Endodermal cell (in vitro differentiated cells): ENCODE measurements around the gene SCYL2. TPM values are rescaled to one million over a fixed set of nuclear protein-coding genes. Genes with fewer than 3 reads are reported as not detected.

Source experiments
- DNase-seq: peaks from one replicate; pipeline ENCODE4 v3.0.0-alpha.2; 2017
- H3K27ac ChIP-seq: 2 replicates; pipeline ENCODE4 v1.5.1; 2013; ENCODE audit warnings: mild to moderate bottlenecking, low read depth, low read length, moderate library complexity
- H3K27me3 ChIP-seq: 2 replicates; pipeline ENCODE4 v1.6.1; 2013; ENCODE audit warnings: mild to moderate bottlenecking, low read length, moderate library complexity; ENCODE audit not compliant: insufficient read depth, control insufficient read depth, poor library complexity, severe bottlenecking
- H3K36me3 ChIP-seq: 2 replicates; pipeline ENCODE4 v1.7.0; 2013; ENCODE audit warnings: mild to moderate bottlenecking, low read length, moderate library complexity; ENCODE audit not compliant: control insufficient read depth, insufficient read depth
- H3K4me1 ChIP-seq: one replicate; pipeline ENCODE4 v1.7.0; 2013; ENCODE audit warnings: low read length; ENCODE audit not compliant: control insufficient read depth, insufficient read depth
- H3K4me3 ChIP-seq: 2 replicates; pipeline ENCODE4 v1.5.1; 2013; ENCODE audit warnings: mild to moderate bottlenecking, low read length, moderate library complexity
- H3K9ac ChIP-seq: 2 replicates; pipeline ENCODE4 v1.6.1; 2013; ENCODE audit warnings: mild to moderate bottlenecking, low read length, moderate library complexity; ENCODE audit not compliant: poor library complexity, severe bottlenecking; ENCODE audit errors: extremely low read depth
- H3K9me3 ChIP-seq: 2 replicates; pipeline ENCODE4 v1.6.1; 2013; ENCODE audit warnings: mild to moderate bottlenecking, low read length, moderate library complexity; ENCODE audit not compliant: control insufficient read depth
- H3K27ac Mint-ChIP-seq: 2 replicates; pipeline ENCODE4 v1.8.0; 2020; ENCODE audit warnings: mixed read lengths
- H3K27me3 Mint-ChIP-seq: 2 replicates; pipeline ENCODE4 v1.8.0; 2021; ENCODE audit warnings: mild to moderate bottlenecking, mixed read lengths; ENCODE audit not compliant: insufficient read depth
- H3K36me3 Mint-ChIP-seq: 2 replicates; pipeline ENCODE4 v1.8.0; 2020; ENCODE audit warnings: low read depth, mixed read lengths
- H3K4me1 Mint-ChIP-seq: 2 replicates; pipeline ENCODE4 v1.8.0; 2020; ENCODE audit warnings: mixed read lengths
- H3K4me3 Mint-ChIP-seq: 2 replicates; pipeline ENCODE4 v1.8.0; 2020; ENCODE audit warnings: mild to moderate bottlenecking, moderate library complexity, mixed read lengths
- H3K9me3 Mint-ChIP-seq: 2 replicates; pipeline ENCODE4 v1.8.0; 2020; ENCODE audit warnings: mild to moderate bottlenecking, mixed read lengths
- CTCF ChIP-seq: fragments of 200-600 bp; sonication (generic); conservative IDR thresholded peaks from 2 replicates; pipeline ENCODE4 v1.5.0; 2021; ENCODE audit warnings: antibody characterized with exemption, mild to moderate bottlenecking
- WGBS, 2 experiments: methylation state at CpG; one replicate each; pipeline versions ENCODE4 v1.1.5 to v1.1.7; 2013; ENCODE audit warnings: missing lambda C conversion rate in 2 of 2, mixed read lengths in 1 of 2; ENCODE audit not compliant: insufficient coverage in 1 of 2, insufficient read length in 1 of 2; 5-methylcytosine and 5-hydroxymethylcytosine counted together
- total RNA-seq, 2 donors: library from RNA; stranded (reverse); fragmentation: NEBNext Ultra II Directional in 1 of 2; extraction: Animal tissue kit (Norgen Biotek cat#: 25700) in 1 of 2; gene quantifications; 2 replicates in 1 of 2; 3 replicates in 1 of 2; pipeline ENCODE4 v1.2.1, GENCODE V29; 2021

Gene SCYL2
- total RNA-seq, 2 donors from 2014 or later: 54.5 to 59.6 TPM

GRCh38 chr12:100253437-100253836, 13.5 kb upstream of the SCYL2 start:
- no peak for DNase-seq
- H3K9ac ChIP-seq: no peak overlapping the region
- no peak overlapping the region for H3K4me3 ChIP-seq
- no peak overlapping the region for H3K27ac Mint-ChIP-seq
- no peak for TF ChIP-seq CTCF
- H3K4me1 ChIP-seq: no peaks in the 10 kb centered on the region
- no peaks in the 10 kb centered on the region for H3K27me3 ChIP-seq
- peaks cover 3% of the 10 kb centered on the region for H3K36me3 Mint-ChIP-seq
- H3K9me3 Mint-ChIP-seq: no peaks in the 10 kb centered on the region
- 95 to 100% methylated on average over 1 of the region's 1 CpG for WGBS, 2 experiments
- H3K9me3 ChIP-seq: no peaks in the 10 kb centered on the region
- no peaks in the 10 kb centered on the region for H3K36me3 ChIP-seq
- H3K27ac ChIP-seq: no peak overlapping the region
- no peak overlapping the region for H3K4me3 Mint-ChIP-seq
- H3K4me1 Mint-ChIP-seq: peaks cover 12% of the 10 kb centered on the region
- H3K27me3 Mint-ChIP-seq: no peaks in the 10 kb centered on the region

DNA sequence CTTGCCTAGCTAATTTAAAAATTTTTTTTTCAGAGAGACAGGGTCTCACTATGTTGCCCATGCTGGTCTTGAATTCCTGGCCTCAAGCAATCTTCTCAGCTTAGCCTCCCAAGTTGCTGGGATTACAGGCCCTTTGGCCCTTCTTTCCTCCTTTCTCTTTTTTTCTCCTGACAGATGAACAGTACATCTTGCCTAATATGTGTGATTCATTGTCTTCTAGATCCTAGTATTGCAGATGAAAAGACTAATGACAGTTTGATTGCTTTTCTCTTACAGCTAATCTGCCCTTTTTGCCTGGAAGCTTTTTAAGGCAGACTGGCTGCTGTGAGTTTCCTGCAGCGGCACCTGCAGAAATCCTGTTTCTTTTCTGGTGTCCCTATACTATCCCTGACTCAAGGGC, 12.1 kb upstream of the SCYL2 start:
- H3K27ac ChIP-seq: no peak overlapping the region
- H3K27ac Mint-ChIP-seq: no peak overlapping the region
- no peaks in the 10 kb centered on the region for H3K4me1 ChIP-seq
- peaks cover 3% of the 10 kb centered on the region for H3K36me3 Mint-ChIP-seq
- peaks cover 9% of the 10 kb centered on the region for H3K4me1 Mint-ChIP-seq
- H3K4me3 Mint-ChIP-seq: no peak overlapping the region
- H3K27me3 Mint-ChIP-seq: no peaks in the 10 kb centered on the region
- DNase-seq: no peak
- no peaks in the 10 kb centered on the region for H3K9me3 ChIP-seq
- H3K4me3 ChIP-seq: no peak overlapping the region
- H3K36me3 ChIP-seq: no peaks in the 10 kb centered on the region
- no peaks in the 10 kb centered on the region for H3K27me3 ChIP-seq
- H3K9me3 Mint-ChIP-seq: no peaks in the 10 kb centered on the region
- WGBS, 2 experiments: 90 to 100% methylated on average over 1 of the region's 1 CpG
- no peak overlapping the region for H3K9ac ChIP-seq
- no peak for TF ChIP-seq CTCF

DNA sequence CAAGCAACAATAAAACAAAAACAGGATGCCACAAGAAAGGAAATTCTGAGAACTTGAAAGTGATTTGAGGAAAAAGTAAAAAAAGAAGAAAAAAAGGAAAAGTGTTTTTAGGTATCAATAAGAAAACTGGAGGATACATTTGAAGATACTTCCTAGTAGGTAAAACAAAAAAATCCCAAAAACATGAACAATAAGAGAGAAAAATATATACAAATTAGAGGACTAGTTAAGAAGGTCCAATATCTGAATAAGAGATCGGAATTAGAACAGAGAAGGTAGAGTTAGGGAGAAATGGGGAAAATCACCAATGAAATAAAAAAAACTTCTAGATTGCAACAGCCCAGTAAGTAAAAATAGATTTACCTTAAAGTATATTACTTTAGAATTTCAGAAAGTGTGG, 8.8 kb upstream of the SCYL2 start:
- H3K27me3 Mint-ChIP-seq: no peaks in the 10 kb centered on the region
- Histone ChIP-seq H3K36me3 (no peaks in the 10 kb centered on the region), H3K4me1 (no peaks in the 10 kb centered on the region), H3K9ac (no peak overlapping the region), H3K27ac (no peak overlapping the region), H3K9me3 (no peaks in the 10 kb centered on the region), H3K4me3 (no peak overlapping the region), H3K27me3 (no peaks in the 10 kb centered on the region)
- DNase-seq: no peak
- H3K36me3 Mint-ChIP-seq: no peaks in the 10 kb centered on the region
- peaks cover 17% of the 10 kb centered on the region for H3K4me1 Mint-ChIP-seq
- H3K27ac Mint-ChIP-seq: no peak overlapping the region
- H3K4me3 Mint-ChIP-seq: no peak overlapping the region
- TF ChIP-seq CTCF: no peak
- no peaks in the 10 kb centered on the region for H3K9me3 Mint-ChIP-seq
- WGBS, 2 experiments: no CpG with 5 or more reads among the region's 1 CpG
